GM18907 (cell line): ENCODE measurements around the gene PHACTR1.

Source experiments
- ATAC-seq: cut with Tn5 transposase; IDR thresholded peaks from one replicate; pipeline ENCODE4 v1.9.1; 2021; ENCODE audit warnings: mild to moderate bottlenecking, moderate library complexity; ENCODE audit not compliant: unreplicated experiment

PHACTR1 gene

DNA sequence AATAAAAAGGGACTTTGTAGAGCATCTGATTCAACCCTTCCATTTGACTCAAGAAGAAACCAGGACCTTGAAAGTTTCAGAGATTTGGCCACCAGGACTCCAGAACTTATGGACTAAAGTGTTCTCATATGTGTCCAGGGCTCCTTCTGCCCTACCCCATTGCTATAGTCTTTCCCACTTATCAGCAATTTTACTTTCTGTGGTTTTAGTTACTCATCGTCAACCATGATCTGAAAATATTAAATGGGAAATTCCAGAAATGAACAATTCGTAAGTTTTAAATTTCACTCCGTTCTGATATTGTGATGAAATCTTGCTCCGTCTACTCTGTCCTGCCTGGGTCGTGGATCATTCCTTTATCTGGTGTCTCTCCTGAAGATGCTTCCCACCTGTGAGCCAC, 259.8 kb downstream of the PHACTR1 start:
- no peak for ATAC-seq

DNA sequence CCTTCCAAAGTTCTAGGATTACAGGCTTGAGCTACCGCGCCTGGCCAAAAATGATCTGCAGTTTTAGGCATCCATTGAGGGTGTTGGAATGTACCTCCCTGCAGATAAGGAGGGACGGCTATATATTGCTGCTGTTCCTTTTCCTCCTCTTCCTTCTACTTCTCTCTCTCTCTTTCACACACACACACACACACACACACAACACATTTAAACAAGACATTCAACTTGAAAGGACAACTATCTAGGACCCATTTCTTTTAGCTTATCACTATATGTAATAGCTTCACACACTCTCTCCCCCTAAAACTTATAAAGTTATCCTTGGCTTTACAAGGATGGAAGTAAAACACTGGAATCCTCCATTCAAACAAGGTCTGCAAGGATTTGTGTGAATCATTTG, 260.6 kb downstream of the PHACTR1 start:
- no peak for ATAC-seq

DNA sequence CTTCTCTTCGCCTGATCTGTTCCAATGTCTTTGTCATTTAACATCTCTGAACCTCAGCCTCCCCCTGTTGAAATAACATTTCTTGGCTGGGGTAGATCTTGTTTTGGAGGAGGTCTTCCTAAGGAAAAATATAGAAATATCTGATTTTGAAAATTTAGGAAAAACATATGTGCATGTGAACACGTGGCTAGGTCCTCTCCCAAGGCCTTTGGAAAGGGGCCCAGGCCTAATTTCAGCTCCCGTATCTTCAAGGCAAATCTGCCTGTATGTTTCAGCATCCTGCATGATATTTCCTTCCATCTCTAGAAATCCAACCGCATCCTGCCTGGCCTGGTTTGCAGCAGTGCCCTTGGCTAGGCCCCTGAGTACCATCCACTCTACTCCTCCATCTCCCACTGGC, 261.2 kb downstream of the PHACTR1 start:
- no peak for ATAC-seq

DNA sequence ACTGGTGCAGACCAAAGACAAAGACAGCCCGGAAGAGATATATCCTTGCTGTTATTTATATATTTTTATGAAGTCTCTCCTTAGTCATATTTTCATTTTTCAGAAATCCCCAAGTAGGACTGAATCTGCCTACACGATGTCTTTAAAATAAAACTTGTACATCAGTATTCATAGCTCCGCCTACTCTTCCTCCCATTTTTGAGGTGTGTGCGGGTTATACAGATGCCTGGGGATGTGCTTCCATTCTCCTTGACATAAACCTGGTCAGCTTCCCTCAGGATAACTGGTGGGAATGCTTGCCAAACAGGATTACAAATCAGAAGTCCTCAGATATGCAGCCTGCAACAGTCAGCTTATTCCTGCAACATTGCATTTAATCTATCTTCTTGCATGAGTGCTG, 264.2 kb downstream of the PHACTR1 start:
- ATAC-seq, result no peak

DNA sequence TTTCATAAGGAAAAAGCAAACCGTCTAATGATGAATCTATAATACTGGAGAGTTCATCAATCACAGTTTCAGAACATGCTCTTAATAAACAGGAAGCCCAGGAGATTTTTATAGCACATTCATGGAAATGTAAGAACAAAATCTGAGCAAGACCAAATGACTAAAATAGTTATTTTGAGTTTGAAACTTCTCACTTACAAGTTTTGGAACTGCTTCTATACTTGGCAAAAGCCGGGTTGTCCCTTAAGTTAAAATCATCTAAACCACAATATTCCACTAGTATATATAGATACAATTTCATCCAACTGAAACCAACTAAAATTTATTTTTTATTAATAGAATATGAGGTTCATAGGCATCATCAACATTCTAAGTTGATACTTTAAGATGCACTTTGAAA, 268.2 kb downstream of the PHACTR1 start:
- ATAC-seq, result no peak

DNA sequence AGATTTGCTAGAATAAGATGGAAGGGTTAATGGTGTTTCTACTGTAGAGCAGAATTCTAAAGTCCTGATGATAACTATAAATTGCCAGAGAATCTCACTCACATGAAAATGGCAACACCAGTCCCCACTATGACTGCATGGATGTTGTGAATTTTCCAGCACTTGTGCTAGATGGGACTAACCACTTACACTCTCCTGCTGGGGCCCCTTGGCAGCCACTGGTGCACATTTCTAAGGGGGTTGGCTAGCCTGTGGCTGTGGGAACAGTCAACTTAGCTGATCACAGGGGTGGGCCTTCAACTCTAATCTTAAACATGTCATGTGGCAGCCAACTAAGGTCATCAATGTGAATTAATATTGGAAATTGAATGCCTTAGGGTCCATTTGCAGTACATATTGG, 271.2 kb downstream of the PHACTR1 start:
- ATAC-seq, result no peak

DNA sequence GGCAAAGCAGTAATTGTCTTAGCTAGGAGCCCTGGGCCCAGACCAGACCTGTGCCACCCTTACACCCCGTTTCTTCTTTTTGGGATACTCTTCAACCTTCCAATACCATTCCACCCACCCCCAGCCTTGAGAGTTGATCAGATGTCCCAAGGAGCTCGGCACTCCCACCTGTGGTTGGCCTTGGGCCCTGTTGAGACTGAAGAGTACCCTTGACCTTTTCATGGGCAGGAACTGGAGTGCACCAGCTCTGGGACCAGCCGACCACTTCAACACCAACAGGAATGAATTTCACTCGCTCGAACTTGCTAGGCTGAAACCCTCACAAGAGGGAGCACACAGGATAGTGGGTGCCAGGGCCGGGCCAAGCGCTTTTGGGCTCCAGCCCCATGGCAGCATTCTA, 273.6 kb downstream of the PHACTR1 start:
- no peak for ATAC-seq

DNA sequence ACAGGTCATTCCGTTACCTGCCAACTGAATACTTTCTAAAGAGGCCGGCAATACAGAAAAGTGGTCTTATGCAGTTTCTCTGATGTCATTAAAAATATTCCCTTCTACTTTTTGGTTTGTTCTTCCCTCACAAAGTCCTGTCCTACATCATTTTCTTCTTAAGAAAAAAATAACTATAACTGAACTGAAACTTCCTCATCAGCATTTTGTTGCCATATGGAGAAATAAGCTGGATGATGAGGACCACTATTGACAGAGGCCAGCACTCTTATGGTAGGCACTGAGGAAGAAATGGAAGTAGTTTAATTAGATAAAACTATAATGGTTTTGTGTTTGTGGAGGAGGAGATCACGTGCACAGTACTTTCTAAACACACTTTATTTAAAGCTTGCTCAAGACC, 274.9 kb downstream of the PHACTR1 start:
- ATAC-seq, result no peak

DNA sequence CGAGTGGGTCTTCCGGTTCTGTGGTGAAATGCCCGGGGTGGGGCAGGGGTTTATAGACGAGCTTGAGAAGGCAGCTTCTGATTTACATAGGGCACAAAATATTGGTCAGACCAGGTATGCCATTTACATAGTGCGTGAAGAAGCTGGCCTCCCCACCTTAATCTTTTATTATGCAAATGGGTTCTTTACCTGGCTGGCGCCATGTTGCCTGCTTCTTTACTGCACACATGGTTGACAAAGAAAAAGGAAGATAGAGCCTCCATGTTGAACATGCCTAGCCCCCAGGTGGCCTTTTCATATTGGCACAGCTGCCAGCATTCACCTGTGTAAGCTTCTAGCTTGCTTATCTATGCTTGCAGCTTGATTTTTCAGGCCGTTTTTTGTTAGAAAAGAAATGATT, 276.2 kb downstream of the PHACTR1 start:
- no peak for ATAC-seq

DNA sequence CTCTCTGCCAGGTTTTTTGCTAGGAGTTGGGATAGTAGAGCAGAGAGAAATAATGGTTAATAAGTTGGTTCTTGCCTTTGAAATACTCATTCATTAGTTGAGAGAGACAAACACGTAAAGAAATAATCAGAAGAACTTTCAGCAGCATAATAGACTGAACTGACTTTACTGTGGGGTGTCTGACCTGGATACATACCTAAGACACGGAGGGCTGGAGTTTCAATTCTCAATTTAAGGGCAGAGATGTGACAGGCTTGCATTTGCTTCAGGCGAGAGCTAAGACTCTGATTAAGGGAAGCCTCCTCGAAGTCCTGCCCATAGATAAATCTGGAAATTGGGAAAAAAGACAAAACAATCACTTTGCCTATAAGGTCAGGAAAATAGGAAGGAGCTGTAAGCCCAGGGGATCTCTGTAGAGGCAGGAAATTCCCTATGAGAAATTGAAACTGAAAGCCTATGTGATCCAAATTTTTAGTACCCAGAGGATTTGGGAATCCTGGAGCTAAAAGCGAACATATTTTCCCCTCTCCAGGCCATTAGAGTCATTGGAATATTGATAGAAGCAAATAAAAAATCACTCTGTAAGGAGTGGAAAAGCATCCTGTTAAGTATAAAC, 276.8 kb downstream of the PHACTR1 start:
- ATAC-seq, result no peak

DNA sequence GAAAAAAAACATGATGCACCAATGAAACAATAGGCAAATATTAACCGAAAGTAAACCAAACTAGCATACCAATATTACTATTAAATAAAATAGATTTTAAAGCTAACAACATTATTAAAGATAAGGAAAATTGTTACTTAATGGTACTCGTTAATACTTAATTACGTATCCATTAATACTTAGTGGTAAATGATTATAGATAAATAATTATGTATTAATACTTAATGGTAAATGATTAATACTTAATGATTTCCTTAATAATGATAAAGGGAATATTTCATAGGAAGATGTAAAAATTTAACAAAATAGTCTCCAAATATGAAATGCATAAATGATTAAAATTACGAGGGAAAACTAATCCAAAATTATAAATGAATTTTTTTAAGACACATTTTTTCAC, 278.9 kb downstream of the PHACTR1 start:
- no peak for ATAC-seq

DNA sequence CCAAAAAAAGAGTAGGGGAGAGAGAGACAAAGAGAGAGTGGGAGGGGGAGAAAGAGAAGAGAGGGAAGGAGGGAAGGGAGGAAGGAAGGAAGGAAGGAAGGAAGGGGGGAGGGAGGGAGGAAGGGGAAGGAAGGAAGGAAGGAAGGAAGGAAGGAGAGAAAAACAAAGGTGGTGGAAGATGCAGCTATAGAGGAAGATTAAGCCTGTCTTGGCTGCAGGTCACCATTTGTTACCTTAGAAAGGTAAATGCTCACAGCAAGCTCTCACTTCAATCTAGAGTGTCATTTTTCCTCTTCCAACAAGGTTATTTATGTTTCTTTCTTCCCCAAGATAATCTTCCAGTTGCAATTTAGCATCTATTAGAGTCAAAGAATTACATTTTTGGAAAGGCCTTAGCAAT, 284.0 kb downstream of the PHACTR1 start:
- ATAC-seq, result no peak

DNA sequence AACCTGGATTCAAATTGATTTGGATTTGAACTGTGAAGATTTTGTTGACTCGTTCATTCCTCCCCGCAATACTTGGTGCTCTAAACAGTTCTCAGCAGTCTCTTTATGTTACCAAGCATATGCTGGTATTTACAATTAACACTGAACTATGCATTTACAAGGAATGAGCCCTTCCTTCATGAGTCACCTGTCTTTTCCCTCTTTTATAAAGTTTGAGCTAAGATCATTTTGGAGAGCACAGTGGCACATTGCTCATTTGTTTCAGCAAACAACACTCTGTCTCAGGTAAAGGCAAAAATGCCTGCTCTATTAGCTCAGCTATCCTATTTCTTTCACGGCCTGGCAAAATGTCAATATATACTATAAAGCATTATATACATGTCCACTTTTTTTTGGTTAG, 285.4 kb downstream of the PHACTR1 start:
- ATAC-seq, result no peak

DNA sequence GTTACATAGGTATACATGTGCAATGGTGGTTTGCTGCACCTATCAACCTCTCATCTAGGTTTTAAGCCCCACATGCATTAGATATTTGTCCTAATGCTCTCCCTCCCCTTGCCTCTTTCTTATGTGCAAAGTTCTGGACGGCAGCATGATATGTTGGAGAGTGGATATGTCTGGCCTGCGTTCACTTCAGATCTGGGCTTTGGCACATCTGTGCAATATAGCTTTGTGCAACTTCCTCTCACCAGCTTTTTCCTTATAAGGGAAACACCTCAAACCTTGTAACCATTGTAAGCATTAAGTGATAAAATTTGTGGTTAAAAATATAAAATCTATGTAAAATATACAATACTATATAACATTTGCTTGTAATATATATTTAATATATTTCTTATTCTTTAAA, 288.0 kb downstream of the PHACTR1 start:
- ATAC-seq, result no peak

DNA sequence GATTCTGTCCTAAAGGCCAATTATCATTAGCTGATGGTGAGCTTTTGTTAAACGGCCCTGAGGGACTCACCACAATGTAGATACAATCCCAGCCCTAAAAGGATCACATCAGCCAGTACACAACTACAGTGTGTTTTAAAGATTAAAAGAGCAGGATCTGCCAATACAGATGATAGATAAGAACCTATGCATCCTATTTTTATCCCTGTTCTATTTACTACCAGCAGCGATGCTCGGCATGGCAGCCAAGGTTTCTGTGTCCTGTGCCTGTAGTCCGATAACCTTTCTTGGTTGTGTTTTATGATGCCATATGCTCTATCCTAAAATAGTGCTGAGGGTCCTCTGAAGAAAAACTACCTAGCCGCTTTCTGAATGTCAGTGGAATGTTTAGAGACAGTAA, 289.4 kb downstream of the PHACTR1 start:
- no peak for ATAC-seq

DNA sequence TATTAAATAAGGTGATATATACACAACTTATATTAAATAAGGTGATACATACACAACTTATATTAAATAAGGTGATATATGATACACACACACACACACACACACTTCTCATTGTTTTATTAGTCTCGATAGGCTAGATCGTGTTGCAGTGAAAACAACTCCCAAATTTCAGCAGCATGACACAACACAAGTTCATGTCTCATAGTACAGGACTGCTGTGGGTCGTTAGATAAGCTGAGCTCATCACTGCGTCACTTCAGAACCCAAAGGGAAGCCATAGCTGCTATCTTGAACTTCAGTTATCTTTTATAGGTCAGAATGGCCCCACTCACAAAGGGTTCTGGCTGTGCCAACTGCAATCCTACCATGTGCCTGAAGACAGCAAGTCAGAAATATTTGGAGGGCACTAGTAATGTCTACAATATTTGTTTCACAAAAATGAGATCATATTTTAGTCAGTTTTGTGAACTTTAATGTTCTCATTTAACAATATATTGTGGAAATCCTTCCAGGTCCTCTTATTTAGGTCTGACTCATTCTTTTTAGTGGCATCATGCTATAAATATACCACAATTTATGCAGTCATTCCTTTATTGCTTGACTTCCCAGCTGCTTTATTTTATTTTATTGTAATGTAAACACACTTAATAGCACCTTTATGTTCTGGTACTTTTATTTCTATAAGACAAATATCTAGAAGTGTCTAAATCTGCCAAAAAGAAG, 290.2 kb downstream of the PHACTR1 start:
- ATAC-seq, result no peak

DNA sequence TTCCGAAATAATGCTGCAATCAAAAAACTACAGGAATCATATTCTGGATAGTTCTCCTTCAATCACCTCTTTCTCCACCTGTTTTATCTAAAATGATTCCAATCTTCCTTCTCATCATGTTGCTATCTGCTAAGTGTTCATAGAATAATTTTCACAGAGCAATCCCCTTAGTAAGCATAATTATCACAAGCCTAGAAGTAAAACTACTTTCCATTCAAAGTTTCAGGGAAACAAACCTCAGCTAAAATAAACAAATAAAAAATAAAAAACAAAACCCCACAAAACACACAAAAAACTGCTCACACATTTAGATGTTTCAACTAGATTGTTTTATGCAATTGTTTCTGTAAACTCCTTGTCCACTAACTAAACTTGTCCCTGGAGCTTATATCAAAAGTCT, 291.2 kb downstream of the PHACTR1 start:
- no peak for ATAC-seq

DNA sequence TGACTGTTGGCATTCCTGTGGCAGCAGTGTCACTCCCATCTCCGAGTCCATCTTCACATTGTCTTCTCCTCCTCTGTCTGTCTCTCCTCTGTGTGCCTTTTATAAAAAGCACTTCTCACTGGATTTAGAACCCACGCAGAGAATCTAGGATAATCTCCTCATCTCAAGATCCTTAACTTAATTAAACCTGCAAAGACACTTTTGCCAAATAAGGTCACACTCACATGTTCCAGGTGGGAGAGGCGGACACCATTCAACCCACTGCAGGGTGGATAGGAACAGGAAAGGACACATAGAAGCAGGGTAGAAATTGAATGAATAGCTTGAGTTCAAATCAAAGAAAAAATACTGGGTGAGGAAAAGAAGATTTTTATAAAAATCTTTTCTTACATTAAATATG, 292.5 kb downstream of the PHACTR1 start:
- no peak for ATAC-seq

DNA sequence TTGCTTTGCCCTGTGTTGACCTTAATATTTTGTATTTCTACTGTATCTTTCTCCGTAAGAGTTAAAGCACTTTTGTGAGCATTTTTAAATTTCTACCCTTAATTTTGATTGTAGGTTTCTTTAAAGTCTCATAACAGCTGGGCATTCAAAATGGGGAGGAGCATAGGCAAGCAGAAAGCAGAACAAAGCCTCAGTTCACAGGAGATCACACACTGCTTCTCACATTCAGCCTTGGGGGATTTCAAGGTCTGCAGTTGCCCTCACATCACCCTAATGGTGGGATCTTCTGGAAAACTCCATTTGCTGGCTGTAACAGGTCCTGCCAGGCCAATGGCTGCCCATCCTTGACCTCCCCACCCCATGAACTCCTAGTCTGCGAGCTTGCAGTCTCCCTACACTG, 292.9 kb downstream of the PHACTR1 start:
- ATAC-seq, result no peak

DNA sequence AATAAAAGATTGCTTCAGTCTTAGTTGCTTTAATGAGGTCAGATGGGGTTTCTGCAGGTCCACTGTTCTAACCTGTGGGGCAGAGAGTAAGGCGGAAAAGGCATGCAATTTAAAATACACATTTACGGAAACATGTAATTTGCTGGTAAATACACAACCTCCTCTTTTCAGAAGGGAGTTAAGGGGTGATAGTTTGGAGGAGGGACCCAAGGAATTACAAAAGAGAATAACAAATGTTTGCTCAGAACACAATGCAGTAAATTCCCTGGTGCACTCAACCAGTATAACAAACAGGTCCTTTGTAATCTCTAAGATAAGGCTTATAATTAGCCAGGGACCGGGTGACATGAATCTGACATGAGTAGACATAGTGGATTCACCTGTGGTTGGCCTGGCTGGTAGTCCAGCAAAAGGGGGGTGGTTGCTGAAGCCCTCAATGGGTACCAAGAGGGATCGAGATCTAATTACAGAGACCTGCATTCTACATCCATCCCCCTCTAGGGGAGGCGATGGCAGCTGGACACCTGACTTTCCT, 295.1 kb downstream of the PHACTR1 start:
- no peak for ATAC-seq

DNA sequence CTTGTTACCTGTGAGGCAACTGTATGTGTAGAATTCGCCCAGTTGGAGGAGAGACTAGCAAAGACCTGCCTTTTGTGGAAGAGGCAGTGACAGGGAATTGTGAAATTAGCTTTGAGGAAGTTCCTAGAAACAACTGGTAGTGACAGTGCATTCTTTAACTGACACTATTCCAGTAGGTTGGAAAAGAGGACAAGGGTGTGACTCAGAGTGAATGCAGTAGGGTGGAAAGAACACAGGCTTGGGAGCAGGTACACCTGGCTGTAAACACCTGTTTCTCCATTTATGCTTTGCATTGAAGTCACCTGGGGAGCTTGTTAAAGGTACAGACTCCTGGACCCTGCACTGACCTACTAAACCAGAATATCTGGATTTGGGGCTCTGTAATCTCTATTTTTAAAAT, 295.7 kb downstream of the PHACTR1 start:
- no peak for ATAC-seq

DNA sequence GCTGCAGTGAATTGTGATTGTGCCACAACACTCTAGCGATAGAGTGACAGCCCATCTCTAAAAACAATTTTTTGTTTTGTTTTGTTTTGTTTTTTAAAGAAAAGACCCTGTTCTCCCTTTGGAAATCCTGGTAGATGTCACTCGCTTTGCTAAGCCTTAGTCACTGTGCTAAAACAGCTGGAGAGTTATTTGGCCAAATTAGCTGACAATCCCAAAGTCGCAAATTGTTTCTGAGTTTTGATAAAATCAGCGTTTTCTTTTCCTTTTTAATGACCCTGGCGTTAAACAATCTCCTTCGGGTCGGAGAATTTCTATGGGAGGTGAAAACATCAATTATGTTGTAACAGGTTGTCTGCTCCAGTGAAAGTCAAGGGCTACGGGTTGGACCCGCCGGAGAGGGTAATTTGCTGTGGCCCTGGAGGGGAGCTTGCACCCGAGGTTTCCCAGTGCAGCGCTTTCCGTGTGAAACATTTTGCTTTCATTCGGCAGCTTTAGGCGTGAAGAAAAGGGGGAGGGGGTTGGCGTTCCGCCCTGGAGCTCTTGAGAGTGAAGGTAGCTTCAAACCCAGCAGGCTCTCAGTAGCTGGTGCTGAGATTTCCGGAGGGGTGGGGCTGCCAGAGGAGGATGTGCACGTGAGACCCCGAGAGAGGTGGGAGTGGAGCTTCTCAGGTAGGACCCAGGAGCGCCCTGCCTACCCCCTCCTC, 296.6 kb downstream of the PHACTR1 start:
- no peak for ATAC-seq
